ENCODE results near the gene SUSD2.

DNA sequence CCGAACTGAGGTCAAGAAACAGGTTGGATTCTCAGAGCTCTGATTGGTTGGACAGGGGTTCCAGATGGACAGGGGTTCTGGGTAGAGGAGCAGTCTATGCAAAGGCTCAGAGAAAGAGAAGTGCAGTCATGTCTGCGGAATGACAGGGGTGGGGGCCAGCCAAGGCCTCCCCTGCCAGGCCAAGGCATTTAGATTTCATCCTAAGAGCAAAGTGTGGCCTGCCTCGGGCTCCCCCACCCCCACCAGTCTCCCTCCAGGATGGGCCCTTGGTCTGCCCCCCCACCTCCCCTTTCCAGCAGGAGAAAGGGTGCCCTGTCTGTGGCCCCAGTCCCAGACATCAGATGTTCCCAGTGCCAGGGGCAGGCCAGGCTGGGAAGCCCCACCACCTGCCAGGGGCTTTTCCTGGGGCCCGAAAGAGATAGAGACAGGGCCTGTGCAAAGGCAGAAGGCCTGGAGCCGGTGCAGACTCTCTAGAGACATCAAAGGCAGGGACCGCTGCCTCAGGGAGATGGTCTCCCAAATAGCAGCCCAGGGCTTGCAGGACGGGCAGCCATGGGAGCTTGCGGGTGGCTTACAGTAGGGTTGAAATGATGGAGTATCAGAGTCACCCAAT is 9.4 kb downstream of the SUSD2 start:
- TF ChIP-seq, protein P1, sequence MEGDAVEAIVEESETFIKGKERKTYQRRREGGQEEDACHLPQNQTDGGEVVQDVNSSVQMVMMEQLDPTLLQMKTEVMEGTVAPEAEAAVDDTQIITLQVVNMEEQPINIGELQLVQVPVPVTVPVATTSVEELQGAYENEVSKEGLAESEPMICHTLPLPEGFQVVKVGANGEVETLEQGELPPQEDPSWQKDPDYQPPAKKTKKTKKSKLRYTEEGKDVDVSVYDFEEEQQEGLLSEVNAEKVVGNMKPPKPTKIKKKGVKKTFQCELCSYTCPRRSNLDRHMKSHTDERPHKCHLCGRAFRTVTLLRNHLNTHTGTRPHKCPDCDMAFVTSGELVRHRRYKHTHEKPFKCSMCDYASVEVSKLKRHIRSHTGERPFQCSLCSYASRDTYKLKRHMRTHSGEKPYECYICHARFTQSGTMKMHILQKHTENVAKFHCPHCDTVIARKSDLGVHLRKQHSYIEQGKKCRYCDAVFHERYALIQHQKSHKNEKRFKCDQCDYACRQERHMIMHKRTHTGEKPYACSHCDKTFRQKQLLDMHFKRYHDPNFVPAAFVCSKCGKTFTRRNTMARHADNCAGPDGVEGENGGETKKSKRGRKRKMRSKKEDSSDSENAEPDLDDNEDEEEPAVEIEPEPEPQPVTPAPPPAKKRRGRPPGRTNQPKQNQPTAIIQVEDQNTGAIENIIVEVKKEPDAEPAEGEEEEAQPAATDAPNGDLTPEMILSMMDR (IDR thresholded peaks at IDR 0.05; ENCODE audit: low read depth, low read length) = no peak
- TF ChIP-seq EZH2phosphoT487 (IDR thresholded peaks at IDR 0.05; ENCODE audit: low read depth) = no peak
